Measurements from ENCODE around the gene MED26.

- TF ChIP-seq, protein P1, sequence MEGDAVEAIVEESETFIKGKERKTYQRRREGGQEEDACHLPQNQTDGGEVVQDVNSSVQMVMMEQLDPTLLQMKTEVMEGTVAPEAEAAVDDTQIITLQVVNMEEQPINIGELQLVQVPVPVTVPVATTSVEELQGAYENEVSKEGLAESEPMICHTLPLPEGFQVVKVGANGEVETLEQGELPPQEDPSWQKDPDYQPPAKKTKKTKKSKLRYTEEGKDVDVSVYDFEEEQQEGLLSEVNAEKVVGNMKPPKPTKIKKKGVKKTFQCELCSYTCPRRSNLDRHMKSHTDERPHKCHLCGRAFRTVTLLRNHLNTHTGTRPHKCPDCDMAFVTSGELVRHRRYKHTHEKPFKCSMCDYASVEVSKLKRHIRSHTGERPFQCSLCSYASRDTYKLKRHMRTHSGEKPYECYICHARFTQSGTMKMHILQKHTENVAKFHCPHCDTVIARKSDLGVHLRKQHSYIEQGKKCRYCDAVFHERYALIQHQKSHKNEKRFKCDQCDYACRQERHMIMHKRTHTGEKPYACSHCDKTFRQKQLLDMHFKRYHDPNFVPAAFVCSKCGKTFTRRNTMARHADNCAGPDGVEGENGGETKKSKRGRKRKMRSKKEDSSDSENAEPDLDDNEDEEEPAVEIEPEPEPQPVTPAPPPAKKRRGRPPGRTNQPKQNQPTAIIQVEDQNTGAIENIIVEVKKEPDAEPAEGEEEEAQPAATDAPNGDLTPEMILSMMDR (IDR thresholded peaks at IDR 0.05): no peak
- TF ChIP-seq POLR2A (IDR thresholded peaks at IDR 0.05): no peak
These were observed 27.7 kb upstream of the MED26 start for GRCh38 chr19:16655727-16656126.
